Fibroblast of skin of scalp (primary cell): ENCODE results near the gene LYZL2.
A peak's percentile ranks its signal among the peaks of the same experiment; 100 is the strongest.

Experiments
- DNase-seq: peaks from one replicate; pipeline ENCODE4 v3.0.0-alpha.2; 2013

Gene LYZL2

DNA sequence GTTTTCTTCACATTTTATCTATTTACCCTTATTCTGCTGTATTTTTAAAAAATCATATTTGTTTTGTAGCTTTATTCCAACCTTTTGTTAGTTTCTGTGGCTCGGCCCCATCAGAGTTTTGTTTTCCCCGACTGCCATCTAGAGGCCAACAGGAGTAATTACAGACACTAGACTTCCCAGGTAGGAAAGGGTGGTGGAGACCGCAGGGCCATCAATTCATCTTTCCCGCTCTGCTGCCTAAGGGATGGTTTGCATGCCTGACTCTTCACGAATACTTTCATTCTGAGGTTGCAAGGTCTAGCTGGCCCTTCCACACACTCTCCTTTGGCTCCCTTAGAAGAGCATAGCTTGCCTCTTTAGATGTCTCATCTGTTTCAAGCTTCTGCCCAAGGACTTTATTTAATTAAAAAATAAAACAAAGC lies 38.3 kb downstream of the LYZL2 start:
- DNase-seq: peak; percentile 52

GRCh38 chr10:30589441-30589840 lies 40.1 kb downstream of the LYZL2 start:
- DNase-seq: no peak

GRCh38 chr10:30587522-30588031 lies 42.0 kb downstream of the LYZL2 start:
- no peak for DNase-seq

- DNase-seq: no peak
Observed at GRCh38 chr10:30586828-30587227, 42.7 kb downstream of the LYZL2 start.

- DNase-seq: peak; percentile 56
Observed at GRCh38 chr10:30583778-30584415, 45.7 kb downstream of the LYZL2 start.

- peak; percentile 57 for DNase-seq
Observed at GRCh38 chr10:30581779-30582380, 47.7 kb downstream of the LYZL2 start.

- DNase-seq: no peak
Observed at GRCh38 chr10:30580676-30581075, 48.9 kb downstream of the LYZL2 start.

DNA sequence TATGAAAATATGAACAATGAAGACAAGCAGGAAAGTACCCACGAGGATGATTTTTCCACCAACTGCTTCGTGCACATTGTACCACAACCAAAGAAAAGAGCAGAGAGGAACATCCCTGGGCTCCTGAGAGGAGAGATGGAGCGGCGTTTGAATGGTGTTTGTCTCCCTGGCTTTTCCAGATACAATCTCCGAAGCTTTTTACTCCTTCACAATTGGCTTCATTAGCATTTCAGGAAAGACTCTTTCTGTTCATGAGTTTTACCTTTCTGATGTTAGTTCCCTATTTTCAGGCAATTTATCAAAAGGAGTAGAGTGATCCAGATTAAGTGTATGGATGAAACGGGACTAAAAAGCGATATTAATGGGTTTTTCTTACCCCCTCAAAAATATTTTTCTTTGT lies 49.3 kb downstream of the LYZL2 start:
- DNase-seq: no peak

DNA sequence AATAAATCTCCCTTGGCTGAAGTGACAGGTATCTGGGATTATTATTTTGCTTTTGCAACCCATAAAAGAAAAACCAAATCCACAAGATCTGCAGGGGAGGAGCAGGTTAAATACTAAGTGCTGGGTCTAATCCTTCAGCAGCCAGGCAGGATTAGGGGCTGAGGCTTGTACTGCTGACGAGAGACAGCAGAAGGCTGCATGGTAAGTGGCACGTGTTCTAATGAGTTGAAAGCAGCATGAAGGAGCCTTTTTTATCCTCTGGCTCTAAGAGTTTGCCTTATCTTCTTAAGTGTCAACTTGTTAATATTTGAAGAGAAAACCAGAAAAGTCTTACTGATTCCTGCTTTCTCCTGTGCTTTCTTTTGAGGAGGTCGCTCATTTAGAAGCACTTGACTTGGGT lies 50.0 kb downstream of the LYZL2 start:
- DNase-seq: no peak

GRCh38 chr10:30577048-30577447 lies 52.5 kb downstream of the LYZL2 start:
- no peak for DNase-seq

DNA sequence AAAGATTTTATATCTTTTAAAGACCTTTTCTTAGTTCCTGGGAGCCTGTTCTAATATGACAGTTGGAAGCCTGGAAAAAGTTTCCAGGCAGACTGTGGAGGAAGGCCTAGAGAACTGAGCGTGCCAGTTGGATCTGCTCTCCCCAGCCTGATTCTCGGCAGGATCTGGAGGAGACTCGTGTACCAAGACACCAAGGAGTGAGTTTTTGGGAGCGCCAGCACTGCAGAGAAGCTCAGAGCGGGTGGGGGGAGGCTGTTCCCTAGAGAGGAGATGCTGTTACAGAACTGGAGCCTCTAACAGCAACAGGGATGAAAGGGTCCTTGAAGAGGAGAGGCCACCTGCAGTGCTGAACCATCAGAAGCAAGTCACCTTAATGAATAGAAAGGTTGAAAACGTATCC lies 52.9 kb downstream of the LYZL2 start:
- no peak for DNase-seq

DNA sequence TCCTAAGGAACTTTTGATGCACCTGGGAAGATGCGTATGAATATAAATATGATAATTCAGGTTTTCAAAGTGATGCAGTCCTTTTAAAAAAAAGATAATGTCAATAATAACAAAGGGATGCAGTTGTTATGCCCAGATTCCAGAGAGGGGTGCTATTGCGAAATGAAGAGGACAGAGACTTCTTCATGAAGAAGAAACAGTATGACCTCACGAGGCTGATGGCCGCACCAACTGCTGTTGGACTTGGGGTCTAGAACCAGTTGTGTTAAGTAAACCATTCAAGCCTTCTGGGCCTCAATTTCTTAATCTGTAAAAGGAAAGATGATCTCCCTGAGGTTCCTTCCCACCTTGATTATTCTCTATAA lies 55.1 kb downstream of the LYZL2 start:
- DNase-seq: no peak

- no peak for DNase-seq
Observed at GRCh38 chr10:30573721-30574431, 55.7 kb downstream of the LYZL2 start.

GRCh38 chr10:30565449-30565848 lies 64.1 kb downstream of the LYZL2 start:
- DNase-seq: no peak

DNA sequence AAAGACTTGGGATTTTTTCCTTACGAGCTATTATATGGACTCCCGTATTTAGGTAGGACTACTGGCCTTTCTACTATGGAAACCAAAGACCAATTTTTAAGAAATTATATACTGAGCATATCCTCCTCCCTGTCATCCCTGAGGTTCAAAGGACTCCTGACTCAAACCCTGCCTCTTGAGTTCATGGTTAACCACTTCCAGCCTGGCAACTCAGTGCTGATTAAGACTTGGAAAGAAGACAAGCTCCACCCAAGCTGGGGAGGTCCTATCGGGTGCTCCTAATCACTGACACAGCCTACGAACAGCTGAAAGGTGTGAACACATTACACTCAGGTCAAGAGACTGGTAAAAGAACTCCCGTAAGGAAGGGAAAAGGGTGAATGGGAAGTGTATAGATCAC lies 66.8 kb downstream of the LYZL2 start:
- no peak for DNase-seq
